K562 (cell line): ENCODE results near the gene LRP2. TPM values are rescaled to one million over a fixed set of nuclear protein-coding genes. Genes with fewer than 3 reads are reported as not detected.

Experiments used
- ATAC-seq: fragments of 200-7000 bp; cut with Tn5 transposase; 3 replicates; pipeline ENCODE4 v1.9.1; 2020; ENCODE audit warnings: moderate library complexity
- BruUV-seq: library from RNA; stranded (reverse); fragments of 400-500 nt; replicated peaks from 2 replicates; lab custom pipeline; 2021; lab: Mats Ljungman, UMichigan
- CTCF ChIA-PET: fragments of 300-600 bp; formaldehyde crosslinking; extraction: SDS; loops from one replicate; lab custom pipeline; 2021; ENCODE audit warnings: low intra/inter-chr PET ratio; lab: Yijun Ruan, JAX
- POLR2A ChIA-PET: fragments of 300-600, 350-650 bp; sonication (Branson Sonifier 250); formaldehyde crosslinking; extraction: SDS; loops from one replicate; lab custom pipeline; 2021; ENCODE audit warnings: antibody characterized with exemption, inconsistent platforms; lab: Yijun Ruan, JAX
- DNase-seq, 4 experiments: peaks; one replicate each; pipeline versions ENCODE4 v3.0.0 to v3.0.0-alpha.2; 2011 to 2018; ENCODE audit warnings: low spot score in 3 of 4, mixed read lengths in 3 of 4; ENCODE audit errors: extremely low read depth in 1 of 4
- FAIRE-seq: peaks from 2 replicates; lab custom pipeline; 2011; peaks lifted over from hg19 to GRCh38; lab: Jason Lieb, UNC
- H2AFZ ChIP-seq: 2 replicates; pipeline ENCODE4 v1.6.0; 2011; ENCODE audit warnings: low read depth, low read length, control low read depth, inconsistent platforms
- H3K27ac ChIP-seq: fragments of 200-600 bp; 3 replicates; pipeline ENCODE4 v1.8.0; 2011; ENCODE audit warnings: low read depth, mild to moderate bottlenecking, control low read depth, inconsistent platforms, low read length, moderate library complexity, mixed read lengths; ENCODE audit errors: extremely low read depth
- H3K27me3 ChIP-seq, 2 experiments: fragments of 300-600 bp in 1 of 2; 2 replicates in 1 of 2; 3 replicates in 1 of 2; pipeline versions ENCODE4 v1.6.0 to v1.8.0; 2011; ENCODE audit warnings: inconsistent platforms in 2 of 2, low read length in 2 of 2, mild to moderate bottlenecking in 1 of 2, mixed read lengths in 1 of 2, moderate library complexity in 1 of 2; ENCODE audit not compliant: control insufficient read depth in 2 of 2, insufficient read depth in 2 of 2
- H3K36me3 ChIP-seq: fragments of 300-600 bp; 3 replicates; pipeline ENCODE4 v1.8.0; 2011; ENCODE audit warnings: mild to moderate bottlenecking, low read length, inconsistent platforms; ENCODE audit not compliant: control insufficient read depth, insufficient read depth
- H3K4me1 ChIP-seq, 2 experiments: fragments of 200-600 bp in 1 of 2; replicated peaks in 1 of 2; 2 replicates in 1 of 2; 3 replicates in 1 of 2; pipeline versions ENCODE4 v1.5.1 to v1.8.0; 2011; ENCODE audit warnings: inconsistent platforms in 2 of 2, low read length in 2 of 2, mild to moderate bottlenecking in 1 of 2, mixed read lengths in 1 of 2, moderate library complexity in 1 of 2; ENCODE audit not compliant: control insufficient read depth in 2 of 2, insufficient read depth in 2 of 2
- H3K4me2 ChIP-seq: 2 replicates; pipeline ENCODE4 v1.6.1; 2011; ENCODE audit warnings: low read length, control low read depth, inconsistent platforms, mixed read lengths; ENCODE audit not compliant: insufficient read depth
- H3K4me3 ChIP-seq: fragments of 200-600 bp; sonication (generic), shearing (Covaris generic); 2 replicates; pipeline ENCODE4 v1.5.1; 2016; ENCODE audit warnings: control low read depth, inconsistent platforms
- H3K79me2 ChIP-seq: fragments of 200-600 bp; 3 replicates; pipeline ENCODE4 v1.8.0; 2011; ENCODE audit warnings: low read length, inconsistent platforms; ENCODE audit not compliant: control insufficient read depth, insufficient read depth
- H3K9ac ChIP-seq, 2 experiments: 2 replicates each; pipeline versions ENCODE4 v1.6.0 to v1.6.1; 2011; ENCODE audit warnings: low read depth in 2 of 2, low read length in 2 of 2, control low read depth in 1 of 2, inconsistent platforms in 1 of 2, mild to moderate bottlenecking in 1 of 2, mixed read lengths in 1 of 2; ENCODE audit not compliant: insufficient read depth in 1 of 2
- H3K9me1 ChIP-seq: one replicate; pipeline ENCODE4 v1.6.0; 2011; ENCODE audit warnings: inconsistent platforms, mild to moderate bottlenecking, low read length, moderate library complexity; ENCODE audit not compliant: control insufficient read depth, insufficient read depth
- H3K9me3 ChIP-seq: replicated peaks from 2 replicates; pipeline ENCODE4 v1.5.1; 2011; ENCODE audit warnings: low read depth, low read length, inconsistent platforms; ENCODE audit not compliant: control insufficient read depth, insufficient read depth
- H4K20me1 ChIP-seq: replicated peaks from 2 replicates; pipeline ENCODE4 v1.6.1; 2011; ENCODE audit warnings: low read length, inconsistent platforms, mixed read lengths; ENCODE audit not compliant: control insufficient read depth, insufficient read depth
- CEBPG ChIP-seq, 3 experiments: fragments of 200-800 bp in 1 of 3; sonication (Bioruptor generic) in 1 of 3; sonication (generic) in 1 of 3; formaldehyde crosslinking in 1 of 3; IDR thresholded peaks in 2 of 3; conservative IDR thresholded peaks in 1 of 3; 2 replicates each; pipeline versions ENCODE4 v1.6.1 to v1.8.0; 2016 to 2022; ENCODE audit warnings: missing compliant biosample characterization in 2 of 3, missing genetic modification characterization in 2 of 3, mild to moderate bottlenecking in 1 of 3, missing genetic modification reagents in 1 of 3
- CTBP1 ChIP-seq: fragments of 450-650 bp; IDR thresholded peaks from 2 replicates; pipeline ENCODE4 v1.6.1; 2016; ENCODE audit warnings: borderline replicate concordance
- DIDO1 ChIP-seq: fragments of 450-650 bp; IDR thresholded peaks from 2 replicates; pipeline ENCODE4 v1.6.1; 2016; ENCODE audit warnings: low read depth, missing biosample characterization, missing genetic modification characterization
- FOXA1 ChIP-seq: fragments of 450-650 bp; IDR thresholded peaks from 2 replicates; pipeline ENCODE4 v1.6.1; 2016; ENCODE audit warnings: mild to moderate bottlenecking, borderline replicate concordance
- HMGN3 ChIP-seq: IDR thresholded peaks from 2 replicates; pipeline ENCODE4 v1.6.1; 2011; ENCODE audit warnings: borderline replicate concordance, low read depth, mild to moderate bottlenecking, mixed read lengths, low read length; ENCODE audit not compliant: insufficient read length; ENCODE audit errors: extremely low read depth
- HSF4 ChIP-seq: fragments of 250-450 bp; sonication (Bioruptor Pico); IDR thresholded peaks from 2 replicates; pipeline ENCODE4 v2.1.2; 2022; ENCODE audit warnings: mild to moderate bottlenecking, moderate library complexity, borderline replicate concordance
- KDM5B ChIP-seq: fragments of 200-600 bp; sonication (generic); IDR thresholded peaks from 2 replicates; pipeline ENCODE4 v1.6.1; 2012; ENCODE audit warnings: low read depth, mild to moderate bottlenecking, moderate library complexity, low read length, control low read depth, inconsistent platforms; ENCODE audit not compliant: insufficient replicate concordance
- L3MBTL2 ChIP-seq: fragments of 450-650 bp; IDR thresholded peaks from 2 replicates; pipeline ENCODE4 v1.6.1; 2016; ENCODE audit warnings: mild to moderate bottlenecking, moderate library complexity
- MITF ChIP-seq: IDR thresholded peaks from 2 replicates; pipeline ENCODE4 v1.6.1; 2014; ENCODE audit warnings: antibody characterized with exemption
- PATZ1 ChIP-seq: fragments of 250-450 bp; sonication (Bioruptor Pico); IDR thresholded peaks from 2 replicates; pipeline ENCODE4 v1.5.0; 2020; ENCODE audit warnings: mild to moderate bottlenecking, borderline replicate concordance
- PBX2 ChIP-seq, 2 experiments: IDR thresholded peaks in 1 of 2; conservative IDR thresholded peaks in 1 of 2; 2 replicates each; pipeline ENCODE4 v1.6.1; 2016; ENCODE audit warnings: low read depth in 2 of 2, mild to moderate bottlenecking in 1 of 2, missing compliant biosample characterization in 1 of 2, missing genetic modification characterization in 1 of 2, moderate library complexity in 1 of 2
- ZFP91 ChIP-seq: sonication (generic); formaldehyde crosslinking; IDR thresholded peaks from 2 replicates; pipeline ENCODE4 v1.8.0; 2022; ENCODE audit warnings: mild to moderate bottlenecking, missing genetic modification reagents
- ZNF41 ChIP-seq: fragments of 250-450 bp; sonication (Bioruptor Pico); conservative IDR thresholded peaks from 2 replicates; pipeline ENCODE4 v1.4.0; 2020; ENCODE audit warnings: mild to moderate bottlenecking
- WGBS: fragments of 100-300 bp; shearing (Covaris generic); methylation state at CpG from one replicate; pipeline ENCODE4 v1.1.6; 2016; ENCODE audit warnings: low coverage, mixed read lengths; ENCODE audit not compliant: insufficient coverage; ENCODE audit errors: missing lambda C conversion rate; 5-methylcytosine and 5-hydroxymethylcytosine counted together
- in situ Hi-C: fragments of 300-500 bp; cut with MboI; formaldehyde crosslinking; loops from 4 replicates; pipeline ENCODE4 v1.15.0; 2018; ENCODE audit warnings: inconsistent platforms, mixed read lengths
- intact Hi-C: fragments of 100-400 bp; cut with micrococcal nuclease; formaldehyde crosslinking; loops from 2 replicates; pipeline ENCODE4 v1.14.2; 2022
- polyA plus RNA-seq, 8 experiments: library from polyadenylated mRNA; depleted of rRNA in 4 of 8; stranded (reverse) in 5 of 8; unstranded in 3 of 8; fragments of >200 nt; fragmentation: Nextera tagmentation in 2 of 8; fragmentation: Illumina TruSeq in 1 of 8; extraction: Ambion mirVana in 2 of 8; extraction: Trizol in 1 of 8; gene quantifications; 2 replicates each; pipeline versions ENCODE4 v1.2.1 to v1.2.3, GENCODE V29; 2011 to 2014; ENCODE audit warnings: inconsistent platforms in 1 of 8, missing spikeins in 1 of 8
- total RNA-seq, 7 experiments: library from RNA; depleted of rRNA in 6 of 7; stranded (reverse); fragments of >200 nt in 6 of 7; fragmentation: Illumina TruSeq in 2 of 7; extraction: Trizol in 2 of 7; gene quantifications; 2 replicates each; pipeline versions ENCODE4 v1.2.1 to v1.2.3, GENCODE V29; 2011 to 2021; ENCODE audit warnings: low replicate concordance in 1 of 7

LRP2 gene
- total and polyA plus RNA-seq, 9 of the 15 experiments (the other 6 are each of a cell fraction or from before 2014, with no cell fraction given) = 0.04 to 0.18 (median 0.11) TPM; not detected in 1

- CTCF ChIA-PET = no interaction called here
- Histone ChIP-seq H3K27me3 (peaks cover 3 to 4% of the 10 kb centered on the region in 2 experiments; a peak in 2 of 5 replicates), H3K9me1 (no peaks in the 10 kb centered on the region), H3K36me3 (no peaks in the 10 kb centered on the region), H3K4me3 (no peak overlapping the region), H3K4me2 (no peak overlapping the region), H3K4me1 (no peaks in the 10 kb centered on the region), H3K79me2 (no peaks in the 10 kb centered on the region), H3K9ac (no peak overlapping the region), H4K20me1 (no peaks in the 10 kb centered on the region), H2AFZ (no peak overlapping the region)
- 21% methylated on average over 6 of the region's 6 CpGs for WGBS
- in situ Hi-C loops = no loop called here
- intact Hi-C loops = no loop called here
- TF ChIP-seq CTBP1 (no peak), CEBPG (CRISPR knock-in tag; IDR thresholded peaks at IDR 0.05) (no peak), CEBPG (tag; conservative IDR thresholded peaks at IDR 0.05 in 1 of 2, IDR thresholded peaks at IDR 0.05 in 1 of 2) (no peak), L3MBTL2 (no peak), ZNF41 (CRISPR knock-in tag) (no peak), DIDO1 (no peak), MITF (no peak), PATZ1 (CRISPR knock-in tag) (no peak), FOXA1 (no peak), HMGN3 (no peak), ZFP91 (CRISPR knock-in tag) (no peak), KDM5B (no peak), PBX2 (CRISPR knock-in tag; IDR thresholded peaks at IDR 0.05; ENCODE audit: low read depth) (no peak), PBX2 (tag; conservative IDR thresholded peaks at IDR 0.05; ENCODE audit: low read depth) (no peak), HSF4 (no peak)
- TF ChIP-seq, all 486 proteins: peak for 0
- ATAC-seq (no peak), DNase-seq (no peak), FAIRE-seq (no peak)
- BruUV-seq = no TSS peak
- Histone ChIP-seq H3K9me3 (no peaks in the 10 kb centered on the region), H3K27ac (no peak overlapping the region)
- POLR2A ChIA-PET = no interaction called here
Measured at GRCh38 chr2:169320561-169320960, 41.8 kb downstream of the LRP2 start.
